Nephron (organoid): ENCODE results near the gene MAS1.

Experiments
- H3K27ac Mint-ChIP-seq, 3 experiments: 2 replicates each; pipeline ENCODE4 v1.8.0; 2020; ENCODE audit warnings: mixed read lengths in 3 of 3, mild to moderate bottlenecking in 2 of 3, moderate library complexity in 1 of 3
- H3K27me3 Mint-ChIP-seq: 2 replicates; pipeline ENCODE4 v1.8.0; 2021; ENCODE audit warnings: low read depth, mild to moderate bottlenecking, moderate library complexity, mixed read lengths
- H3K36me3 Mint-ChIP-seq: 2 replicates; pipeline ENCODE4 v1.8.0; 2020; ENCODE audit warnings: low read depth, mixed read lengths
- H3K4me1 Mint-ChIP-seq: 2 replicates; pipeline ENCODE4 v1.8.0; 2020; ENCODE audit warnings: mixed read lengths
- H3K4me3 Mint-ChIP-seq, 3 experiments: 2 replicates each; pipeline ENCODE4 v1.8.0; 2020; ENCODE audit warnings: mild to moderate bottlenecking in 3 of 3, mixed read lengths in 3 of 3, moderate library complexity in 2 of 3
- H3K9me3 Mint-ChIP-seq: 2 replicates; pipeline ENCODE4 v1.8.0; 2020; ENCODE audit warnings: mixed read lengths
- TF ChIP-seq, protein P1 (sequence below), 3 experiments: fragments of 200-600 bp; sonication (generic); IDR thresholded peaks; one replicate each; pipeline ENCODE4 v1.5.0; 2021; ENCODE audit warnings: antibody characterized with exemption in 3 of 3; ENCODE audit not compliant: unreplicated experiment in 3 of 3

Gene MAS1

GRCh38 chr6:159894991-159895390 is 4.2 kb downstream of the MAS1 start:
- Mint-ChIP-seq H3K27me3 (peaks cover 17% of the 10 kb centered on the region), H3K4me1 (peaks cover 19% of the 10 kb centered on the region), H3K27ac (no peak overlapping the region), H3K36me3 (no peaks in the 10 kb centered on the region), H3K9me3 (no peaks in the 10 kb centered on the region), H3K4me3 (no peak overlapping the region)
- TF ChIP-seq, protein P1, sequence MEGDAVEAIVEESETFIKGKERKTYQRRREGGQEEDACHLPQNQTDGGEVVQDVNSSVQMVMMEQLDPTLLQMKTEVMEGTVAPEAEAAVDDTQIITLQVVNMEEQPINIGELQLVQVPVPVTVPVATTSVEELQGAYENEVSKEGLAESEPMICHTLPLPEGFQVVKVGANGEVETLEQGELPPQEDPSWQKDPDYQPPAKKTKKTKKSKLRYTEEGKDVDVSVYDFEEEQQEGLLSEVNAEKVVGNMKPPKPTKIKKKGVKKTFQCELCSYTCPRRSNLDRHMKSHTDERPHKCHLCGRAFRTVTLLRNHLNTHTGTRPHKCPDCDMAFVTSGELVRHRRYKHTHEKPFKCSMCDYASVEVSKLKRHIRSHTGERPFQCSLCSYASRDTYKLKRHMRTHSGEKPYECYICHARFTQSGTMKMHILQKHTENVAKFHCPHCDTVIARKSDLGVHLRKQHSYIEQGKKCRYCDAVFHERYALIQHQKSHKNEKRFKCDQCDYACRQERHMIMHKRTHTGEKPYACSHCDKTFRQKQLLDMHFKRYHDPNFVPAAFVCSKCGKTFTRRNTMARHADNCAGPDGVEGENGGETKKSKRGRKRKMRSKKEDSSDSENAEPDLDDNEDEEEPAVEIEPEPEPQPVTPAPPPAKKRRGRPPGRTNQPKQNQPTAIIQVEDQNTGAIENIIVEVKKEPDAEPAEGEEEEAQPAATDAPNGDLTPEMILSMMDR (IDR thresholded peaks at IDR 0.05; ENCODE audit: unreplicated experiment in 3 of 3), result no peak

GRCh38 chr6:159897603-159898002 is 6.8 kb downstream of the MAS1 start:
- Mint-ChIP-seq H3K36me3 (no peaks in the 10 kb centered on the region), H3K27me3 (peaks cover 16% of the 10 kb centered on the region), H3K27ac (no peak overlapping the region), H3K9me3 (no peaks in the 10 kb centered on the region), H3K4me1 (peaks cover 9% of the 10 kb centered on the region), H3K4me3 (no peak overlapping the region)
- TF ChIP-seq, protein P1 (IDR thresholded peaks at IDR 0.05; ENCODE audit: unreplicated experiment in 3 of 3), result no peak

GRCh38 chr6:159898519-159898918 is 7.7 kb downstream of the MAS1 start:
- TF ChIP-seq, protein P1 (IDR thresholded peaks at IDR 0.05; ENCODE audit: unreplicated experiment in 3 of 3), result no peak
- H3K27ac Mint-ChIP-seq, result no peak overlapping the region
- H3K4me3 Mint-ChIP-seq, result no peak overlapping the region
- H3K4me1 Mint-ChIP-seq, result peaks cover 9% of the 10 kb centered on the region
- H3K36me3 Mint-ChIP-seq, result no peaks in the 10 kb centered on the region
- H3K9me3 Mint-ChIP-seq, result no peaks in the 10 kb centered on the region
- H3K27me3 Mint-ChIP-seq, result peaks cover 16% of the 10 kb centered on the region

DNA sequence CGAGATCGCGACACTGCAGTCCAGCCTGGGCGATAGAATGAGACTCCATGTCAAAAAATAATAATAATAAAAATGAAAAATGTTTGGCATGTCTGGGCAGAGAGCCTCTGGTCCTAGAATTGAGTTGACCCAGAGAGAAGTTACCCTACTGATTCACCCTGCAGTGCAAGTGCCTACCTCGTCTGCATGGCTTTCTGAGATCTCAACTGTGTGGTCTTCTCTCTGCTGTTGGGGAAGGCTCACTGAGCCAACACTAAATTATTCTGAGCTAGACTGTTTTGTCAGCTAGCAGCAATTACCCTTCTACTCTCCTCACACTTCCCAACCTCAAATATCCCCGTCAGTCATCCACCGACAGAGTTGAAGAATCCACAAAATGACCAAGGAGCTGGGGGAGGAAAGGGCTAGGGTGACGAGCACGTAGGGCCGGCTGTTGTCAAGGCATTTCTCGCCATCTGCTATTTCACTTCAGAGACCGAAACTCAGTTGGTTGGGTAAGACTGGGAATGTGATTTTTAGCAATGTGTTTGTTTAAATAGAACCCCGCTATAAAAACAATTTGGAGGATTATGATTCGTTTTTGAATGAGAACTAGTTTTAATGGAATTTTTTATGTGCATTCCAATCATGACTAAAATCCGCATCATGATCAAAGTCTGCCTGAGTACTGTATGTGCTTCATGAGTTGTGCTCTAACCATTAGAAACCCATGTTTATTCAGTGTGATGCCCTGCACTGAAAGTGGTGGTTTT is 9.4 kb downstream of the MAS1 start:
- H3K4me1 Mint-ChIP-seq, result peaks cover 9% of the 10 kb centered on the region
- H3K27ac Mint-ChIP-seq, result no peak overlapping the region
- H3K9me3 Mint-ChIP-seq, result no peaks in the 10 kb centered on the region
- no peak overlapping the region for H3K4me3 Mint-ChIP-seq
- TF ChIP-seq, protein P1 (IDR thresholded peaks at IDR 0.05; ENCODE audit: unreplicated experiment in 3 of 3), result no peak
- peaks cover 8% of the 10 kb centered on the region for H3K27me3 Mint-ChIP-seq
- no peaks in the 10 kb centered on the region for H3K36me3 Mint-ChIP-seq

DNA sequence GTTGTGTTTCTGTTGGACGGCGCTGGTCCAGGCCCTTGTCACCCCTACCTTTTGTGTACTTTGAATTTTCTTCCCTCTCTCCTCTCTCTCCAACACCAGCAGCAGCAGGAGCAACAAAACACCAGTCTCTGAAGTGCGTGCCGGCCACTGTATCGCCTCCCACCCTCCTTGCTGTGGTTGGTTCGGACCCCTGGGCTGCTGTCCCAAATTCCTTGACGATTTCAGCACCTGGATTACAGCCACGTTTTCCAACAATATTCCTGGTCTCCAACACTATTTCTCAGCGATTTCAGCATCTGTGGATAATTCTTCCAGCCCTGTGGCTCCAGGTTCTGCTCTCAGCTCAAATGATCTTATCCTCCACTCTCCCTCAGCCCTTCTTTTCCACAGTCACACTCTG is 11.8 kb downstream of the MAS1 start:
- Mint-ChIP-seq H3K27ac (no peak overlapping the region), H3K4me1 (peaks cover 9% of the 10 kb centered on the region), H3K36me3 (no peaks in the 10 kb centered on the region), H3K4me3 (no peak overlapping the region), H3K9me3 (no peaks in the 10 kb centered on the region), H3K27me3 (peaks cover 5% of the 10 kb centered on the region)
- TF ChIP-seq, protein P1 (IDR thresholded peaks at IDR 0.05; ENCODE audit: unreplicated experiment in 3 of 3), result no peak

DNA sequence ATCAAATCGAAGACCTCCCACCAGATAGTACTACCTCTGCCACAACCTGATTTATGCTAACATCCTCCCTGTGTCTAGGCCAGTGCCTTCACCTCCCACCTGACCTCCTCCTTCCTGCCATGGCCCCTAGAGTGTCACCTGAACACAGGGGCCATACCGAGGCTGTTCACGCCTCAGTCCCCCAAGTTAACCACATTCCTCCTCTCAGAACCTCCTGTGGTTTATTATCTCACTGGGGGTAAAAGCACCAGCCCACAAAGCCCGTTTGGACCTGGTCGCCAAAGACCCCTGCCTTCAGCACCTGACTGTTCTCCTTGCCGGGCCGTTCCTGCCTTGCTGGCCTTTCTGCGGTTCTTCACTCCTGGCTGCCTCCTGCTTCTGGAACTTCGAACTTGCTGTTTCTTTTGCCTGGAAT is 13.7 kb downstream of the MAS1 start:
- TF ChIP-seq, protein P1 (IDR thresholded peaks at IDR 0.05; ENCODE audit: unreplicated experiment in 3 of 3), result no peak
- H3K27ac Mint-ChIP-seq, result no peak overlapping the region
- H3K4me1 Mint-ChIP-seq, result peaks cover 9% of the 10 kb centered on the region
- H3K4me3 Mint-ChIP-seq, result no peak overlapping the region
- peaks cover 16% of the 10 kb centered on the region for H3K27me3 Mint-ChIP-seq
- H3K9me3 Mint-ChIP-seq, result no peaks in the 10 kb centered on the region
- no peaks in the 10 kb centered on the region for H3K36me3 Mint-ChIP-seq
